Prostate gland (tissue), 2 donors: Measurements from ENCODE around the gene C17orf107.

Experiments
- POLR2AphosphoS5 ChIP-seq: sonication (generic); formaldehyde crosslinking; IDR thresholded peaks from one replicate; pipeline ENCODE4 v1.6.1; 2017; ENCODE audit warnings: antibody characterized with exemption
- TF ChIP-seq, protein P1 (sequence below), 4 experiments: fragments of 200-600 bp in 2 of 4; fragments of 450-650 bp in 2 of 4; sonication (generic) in 2 of 4; IDR thresholded peaks; 1 replicate in 3 of 4; 2 replicates in 1 of 4; pipeline ENCODE4 v1.5.1; 2016 to 2019; ENCODE audit warnings: antibody characterized with exemption in 4 of 4, mild to moderate bottlenecking in 2 of 4, moderate library complexity in 2 of 4

GRCh38 chr17:4947010-4947410 is 47.7 kb downstream of the C17orf107 start:
- TF ChIP-seq, protein P1, sequence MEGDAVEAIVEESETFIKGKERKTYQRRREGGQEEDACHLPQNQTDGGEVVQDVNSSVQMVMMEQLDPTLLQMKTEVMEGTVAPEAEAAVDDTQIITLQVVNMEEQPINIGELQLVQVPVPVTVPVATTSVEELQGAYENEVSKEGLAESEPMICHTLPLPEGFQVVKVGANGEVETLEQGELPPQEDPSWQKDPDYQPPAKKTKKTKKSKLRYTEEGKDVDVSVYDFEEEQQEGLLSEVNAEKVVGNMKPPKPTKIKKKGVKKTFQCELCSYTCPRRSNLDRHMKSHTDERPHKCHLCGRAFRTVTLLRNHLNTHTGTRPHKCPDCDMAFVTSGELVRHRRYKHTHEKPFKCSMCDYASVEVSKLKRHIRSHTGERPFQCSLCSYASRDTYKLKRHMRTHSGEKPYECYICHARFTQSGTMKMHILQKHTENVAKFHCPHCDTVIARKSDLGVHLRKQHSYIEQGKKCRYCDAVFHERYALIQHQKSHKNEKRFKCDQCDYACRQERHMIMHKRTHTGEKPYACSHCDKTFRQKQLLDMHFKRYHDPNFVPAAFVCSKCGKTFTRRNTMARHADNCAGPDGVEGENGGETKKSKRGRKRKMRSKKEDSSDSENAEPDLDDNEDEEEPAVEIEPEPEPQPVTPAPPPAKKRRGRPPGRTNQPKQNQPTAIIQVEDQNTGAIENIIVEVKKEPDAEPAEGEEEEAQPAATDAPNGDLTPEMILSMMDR (IDR thresholded peaks at IDR 0.05), result no peak
- TF ChIP-seq POLR2AphosphoS5, result no peak
